COLO829 (cell line): ENCODE results near the gene ACER2.

Experiments used
- DNase-seq: peaks from one replicate; pipeline ENCODE4 v3.0.0; 2012; ENCODE audit warnings: low spot score

Gene ACER2

DNA sequence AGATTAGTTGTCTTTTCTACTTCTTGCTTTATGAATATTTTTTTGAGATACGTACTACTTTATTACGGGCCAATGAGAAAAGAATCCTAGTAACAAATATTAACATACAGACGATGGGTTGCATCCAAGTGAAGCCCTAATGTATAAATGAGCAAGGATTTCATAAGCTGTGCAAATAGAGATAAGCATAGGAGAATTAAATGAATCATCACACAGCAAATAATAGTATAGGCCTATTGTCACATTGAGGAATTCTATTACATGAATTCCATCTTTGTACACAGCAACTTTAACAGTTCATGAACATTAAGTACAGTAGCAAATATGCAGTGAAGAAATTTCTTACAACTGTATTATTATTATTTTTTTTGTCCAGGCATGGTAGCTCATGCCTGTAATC is 78.0 kb downstream of the ACER2 start:
- no peak for DNase-seq

DNA sequence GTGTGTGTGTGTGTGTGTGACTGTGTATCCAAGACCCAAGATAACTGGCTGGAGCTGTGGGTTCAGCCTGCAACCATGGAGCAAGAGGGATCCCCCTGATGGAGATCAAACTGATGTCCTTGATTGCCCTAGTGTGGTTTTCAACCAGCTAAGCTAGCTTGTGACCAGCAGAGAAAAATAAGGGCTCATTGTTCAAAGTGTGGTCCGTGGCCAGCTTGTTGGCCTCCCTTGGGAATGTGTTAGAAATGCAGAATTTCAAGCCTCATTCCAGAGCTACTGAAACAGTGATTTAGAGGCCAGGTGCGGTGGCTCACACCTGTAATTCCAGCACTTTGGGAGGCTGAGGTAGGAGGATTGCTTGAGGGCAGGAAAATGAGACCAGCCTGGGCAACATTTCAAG is 79.9 kb downstream of the ACER2 start:
- DNase-seq: peak; percentile 72

GRCh38 chr9:19490269-19490668 is 81.5 kb downstream of the ACER2 start:
- no peak for DNase-seq

GRCh38 chr9:19490828-19491227 is 82.0 kb downstream of the ACER2 start:
- DNase-seq: no peak

GRCh38 chr9:19492775-19493173 is 84.0 kb downstream of the ACER2 start:
- no peak for DNase-seq

DNA sequence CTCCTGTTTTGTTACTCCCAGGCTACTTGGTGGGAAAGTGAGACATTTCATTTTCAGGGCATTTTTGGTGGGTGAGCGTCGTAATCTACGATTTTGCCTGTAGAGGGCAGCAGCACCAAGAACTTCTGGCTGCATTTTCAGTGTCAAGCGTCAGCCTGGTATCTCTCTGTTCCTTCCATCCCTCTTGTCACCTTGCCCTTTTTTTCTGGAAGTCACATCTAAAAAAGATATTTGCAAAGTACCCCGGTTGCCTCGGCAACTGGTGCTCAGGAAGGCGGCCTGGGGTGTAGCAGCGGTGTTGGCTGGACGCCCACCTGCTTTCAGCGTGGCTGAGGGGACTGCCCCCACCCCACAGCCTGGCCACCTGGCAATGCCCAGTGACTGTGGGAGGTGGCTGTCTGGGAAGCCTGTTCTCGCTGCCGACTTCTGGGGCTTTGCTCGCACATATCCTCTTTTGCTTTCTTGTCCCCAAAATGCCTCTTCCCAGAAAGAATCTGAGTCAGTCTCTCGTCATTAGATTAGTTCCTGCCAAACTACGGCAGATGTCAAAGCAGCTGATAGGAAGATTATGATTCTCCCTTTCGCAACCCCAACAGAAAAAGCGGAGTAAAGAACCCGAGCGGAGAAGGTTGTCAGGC is 84.5 kb downstream of the ACER2 start:
- DNase-seq: peak; percentile 36

DNA sequence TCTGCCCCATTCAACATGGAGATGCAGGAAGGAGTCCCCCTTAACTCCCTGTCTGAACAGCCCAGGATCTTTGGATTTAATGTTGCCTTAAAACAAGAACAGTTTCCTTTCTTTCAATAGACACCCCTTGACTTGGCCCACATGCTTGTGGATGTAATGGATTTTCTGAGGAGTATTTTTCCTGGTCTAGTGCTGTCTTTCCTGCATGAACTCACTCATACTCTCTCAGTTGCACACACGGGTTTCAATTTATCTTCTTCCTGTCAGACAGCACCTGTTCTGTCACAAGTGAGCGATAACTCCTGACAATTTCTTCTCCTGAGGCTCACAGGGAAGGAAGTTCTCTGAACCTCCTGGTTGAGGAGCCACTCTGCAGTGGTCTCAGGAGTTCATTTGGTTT is 85.1 kb downstream of the ACER2 start:
- no peak for DNase-seq

GRCh38 chr9:19495186-19496028 is 86.6 kb downstream of the ACER2 start:
- no peak for DNase-seq

DNA sequence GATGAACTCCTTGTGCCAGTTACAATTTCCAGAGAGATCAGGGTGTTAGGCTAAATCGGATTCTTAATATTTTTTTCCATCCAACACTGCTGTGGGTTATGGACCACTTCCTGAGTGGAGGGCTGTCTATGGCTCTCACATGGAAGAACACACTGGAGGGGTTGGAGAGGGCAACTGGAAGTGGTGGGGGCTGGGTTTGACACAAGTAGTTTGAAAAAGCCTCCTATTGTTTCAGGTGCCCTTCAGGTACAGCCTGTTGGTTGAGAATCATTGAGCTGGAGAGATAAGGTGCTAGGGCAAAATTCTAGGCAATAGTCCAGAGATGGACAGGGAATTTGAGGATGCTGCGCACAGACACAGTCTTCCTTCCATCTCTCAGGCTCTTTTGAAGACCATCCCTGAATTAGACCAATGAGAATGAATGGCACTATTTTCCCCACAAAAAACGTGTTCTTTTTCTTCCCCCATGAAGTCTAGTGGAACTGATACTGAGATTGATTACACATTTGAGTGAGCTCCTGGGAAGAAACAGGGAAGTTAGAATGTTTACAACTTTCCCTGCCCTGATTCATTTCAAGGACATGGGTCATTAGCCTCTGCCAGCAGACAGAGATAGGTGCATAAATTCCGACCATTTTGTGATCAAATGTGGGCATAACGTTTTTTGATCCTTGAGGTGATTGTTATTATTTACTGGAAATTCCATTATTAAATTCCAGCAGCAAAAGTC is 87.7 kb downstream of the ACER2 start:
- no peak for DNase-seq

GRCh38 chr9:19497276-19497675 is 88.5 kb downstream of the ACER2 start:
- DNase-seq: no peak

GRCh38 chr9:19498015-19498414 is 89.2 kb downstream of the ACER2 start:
- peak; percentile 8 for DNase-seq
